HL-60 (cell line): ENCODE data around the gene NBPF11.
A peak's percentile ranks its signal among the peaks of the same experiment; 100 is the strongest.
"Not testable (repeated sequence)": the region's sequence is repeated elsewhere in the genome, so short reads cannot be mapped to it uniquely, and the experiment has no call there.

ENCODE experiments used
- DNase-seq, 2 experiments: peaks; one replicate each; pipeline ENCODE4 v3.0.0-alpha.2; 2010 to 2020; ENCODE audit warnings: low read depth in 1 of 2, low spot score in 1 of 2
- H3K27ac ChIP-seq: fragments of 250-450 bp; sonication (Bioruptor Pico); replicated peaks from 2 replicates; pipeline ENCODE4 v1.5.1; 2020; ENCODE audit warnings: mild to moderate bottlenecking, moderate library complexity
- H3K27me3 ChIP-seq: fragments of 250-450 bp; sonication (Bioruptor Pico); 2 replicates; pipeline ENCODE4 v1.5.1; 2021; ENCODE audit warnings: mild to moderate bottlenecking, moderate library complexity; ENCODE audit not compliant: insufficient read depth, poor library complexity, severe bottlenecking
- H3K4me3 ChIP-seq: replicated peaks from 2 replicates; pipeline ENCODE4 v1.5.1; 2011; ENCODE audit warnings: mild to moderate bottlenecking, control low read depth, low read length; ENCODE audit not compliant: insufficient read depth
- CTCF ChIP-seq: IDR thresholded peaks from one replicate; pipeline ENCODE4 v1.5.1; 2011; ENCODE audit warnings: low read length, control low read depth, inconsistent platforms; ENCODE audit not compliant: insufficient read depth
- POLR2AphosphoS5 ChIP-seq: IDR thresholded peaks from 2 replicates; pipeline ENCODE4 v1.6.1; 2012; ENCODE audit warnings: low read depth
- SPI1 ChIP-seq: IDR thresholded peaks from 2 replicates; pipeline ENCODE4 v1.6.1; 2012; ENCODE audit warnings: low read depth, mild to moderate bottlenecking, borderline replicate concordance
- long read RNA-seq: library from polyadenylated mRNA; unstranded; transcript quantifications from one replicate; pipeline ENCODE4 v2.0.0, GENCODE V29; 2020

The NBPF11 gene
- long read RNA-seq, partial matches to known transcripts = 4 of 23 reads
- long read RNA-seq, other reads (novel, unspliced or antisense) = 19 of 23 reads

GRCh38 chr1:148151911-148152656 is at the start of gene NBPF11:
Gene NBPF11 (minus strand): TSS chr1:148152281. CDS start chr1:148127003, 25,278 bp downstream.
- peak; percentile 47; the same call in 1 of the 2 replicates for TF ChIP-seq POLR2AphosphoS5
- Histone ChIP-seq H3K4me3 (peak within 1 kb of the TSS; percentile 51), H3K27ac (peak within 1 kb of the TSS; percentile 82)
- not testable (repeated sequence) for H3K27me3 ChIP-seq
- DNase-seq = peak; percentile 65 to 89

- H3K4me3 ChIP-seq, DNase-seq, H3K27ac ChIP-seq, H3K27me3 ChIP-seq: not testable (repeated sequence)
Measured at GRCh38 chr1:148197396-148197795, 45.3 kb upstream of the NBPF11 start.

GRCh38 chr1:148196949-148197348 is 44.9 kb upstream of the NBPF11 start:
- not testable (repeated sequence) for H3K4me3 ChIP-seq, H3K27ac ChIP-seq, H3K27me3 ChIP-seq, DNase-seq

GRCh38 chr1:148195115-148195514 is 43.0 kb upstream of the NBPF11 start:
- H3K27ac ChIP-seq, H3K27me3 ChIP-seq, DNase-seq, H3K4me3 ChIP-seq: not testable (repeated sequence)

- not testable (repeated sequence) for H3K27me3 ChIP-seq, DNase-seq, H3K27ac ChIP-seq, H3K4me3 ChIP-seq
Measured at GRCh38 chr1:148188768-148189167, 36.7 kb upstream of the NBPF11 start.

GRCh38 chr1:148178682-148179081 is 26.6 kb upstream of the NBPF11 start:
- not testable (repeated sequence) for DNase-seq, H3K4me3 ChIP-seq, H3K27ac ChIP-seq, H3K27me3 ChIP-seq

- not testable (repeated sequence) for DNase-seq, H3K27me3 ChIP-seq, H3K27ac ChIP-seq, H3K4me3 ChIP-seq
Measured at GRCh38 chr1:148175414-148175813, 23.3 kb upstream of the NBPF11 start.

GRCh38 chr1:148171995-148172394 is 19.9 kb upstream of the NBPF11 start:
- H3K27ac ChIP-seq, DNase-seq, H3K27me3 ChIP-seq, H3K4me3 ChIP-seq: not testable (repeated sequence)

- Histone ChIP-seq H3K27me3 (no peaks in the 10 kb centered on the region), H3K27ac (no peak overlapping the region), H3K4me3 (no peak overlapping the region)
- no peak for TF ChIP-seq CTCF
- peak; percentile 4; the same call in 1 of the 2 replicates for TF ChIP-seq SPI1
- DNase-seq = no peak
Measured at GRCh38 chr1:148166558-148167492, 14.7 kb upstream of the NBPF11 start.
